Body of pancreas (tissue), 4 donors: ENCODE measurements around the gene CROCC2. TPM values are rescaled to one million over a fixed set of nuclear protein-coding genes. Genes with fewer than 3 reads are reported as not detected.

Experiments used
- ATAC-seq: fragments of 150-250 bp; one replicate; pipeline ENCODE4 v1.9.1; 2016
- DNase-seq, 4 donors: peaks; one replicate each; pipeline ENCODE4 v3.0.0-alpha.2; 2019
- H3K27ac ChIP-seq, 4 donors: fragments of 200-600 bp; sonication (generic); 1 replicate in 3 of 4; 2 replicates in 1 of 4; pipeline versions ENCODE4 v1.5.1 to v1.6.1; 2016 to 2019; ENCODE audit warnings: mild to moderate bottlenecking in 1 of 4, mixed read lengths in 1 of 4, moderate library complexity in 1 of 4
- H3K27me3 ChIP-seq, 2 donors: fragments of 200-600 bp; sonication (generic); one replicate each; pipeline ENCODE4 v1.6.0; 2016; ENCODE audit warnings: mild to moderate bottlenecking in 1 of 2
- H3K36me3 ChIP-seq, 2 donors: fragments of 200-600 bp; sonication (generic); replicated peaks in 1 of 2; 2 replicates each; pipeline ENCODE4 v1.5.1; 2016; ENCODE audit warnings: low read depth in 2 of 2; ENCODE audit not compliant: insufficient read depth in 1 of 2
- H3K4me1 ChIP-seq: fragments of 200-600 bp; sonication (generic); one replicate; pipeline ENCODE4 v1.6.0; 2016
- H3K4me3 ChIP-seq, 2 donors: fragments of 200-600 bp; sonication (generic); 1 replicate in 1 of 2; 2 replicates in 1 of 2; pipeline ENCODE4 v1.5.1; 2016 to 2019
- H3K9me3 ChIP-seq, 3 donors: fragments of 200-600 bp; sonication (generic); 1 replicate in 2 of 3; 2 replicates in 1 of 3; pipeline ENCODE4 v1.5.1; 2016
- CTCF ChIP-seq, 7 experiments: fragments of 450-650 bp in 4 of 7; fragments of 200-600 bp in 3 of 7; sonication (generic) in 3 of 7; IDR thresholded peaks; one replicate each; pipeline ENCODE4 v1.5.1; 2016 to 2019; ENCODE audit warnings: antibody characterized with exemption in 7 of 7
- POLR2A ChIP-seq, 3 donors: fragments of 450-650 bp; IDR thresholded peaks; one replicate each; pipeline ENCODE4 v1.6.1; 2016; ENCODE audit warnings: antibody characterized with exemption in 3 of 3, mild to moderate bottlenecking in 2 of 3
- WGBS, 2 donors: methylation state at CpG; one replicate each; pipeline ENCODE4 v1.1.5; 2017; 5-methylcytosine and 5-hydroxymethylcytosine counted together
- intact Hi-C: fragments of 100-400 bp; cut with DNase I; formaldehyde crosslinking; loops from one replicate; pipeline ENCODE4 v1.15.1; 2023
- total RNA-seq, 2 donors: library from RNA; depleted of rRNA; stranded (reverse); fragments of >200 nt; gene quantifications; one replicate each; pipeline ENCODE4 v1.1.0, GENCODE V29; 2016

The CROCC2 gene
- total RNA-seq, 2 donors from 2014 or later = under 0.01 TPM; not detected in 1

GRCh38 chr2:241002275-241003046 lies 96.3 kb downstream of the CROCC2 start:
- H3K4me1 ChIP-seq = peaks cover 27% of the 10 kb centered on the region
- intact Hi-C loops = loop anchor here (2.0 kb wide), 1 partner anchor 22 kb away; no protein-coding TSS in a partner anchor
- no peak overlapping the region for H3K27ac ChIP-seq
- no peaks in the 10 kb centered on the region for H3K36me3 ChIP-seq
- no peaks in the 10 kb centered on the region for H3K27me3 ChIP-seq
- WGBS, 2 donors = 83 to 88% methylated on average over 8 to 11 of the region's 11 CpGs
- TF ChIP-seq POLR2A (IDR thresholded peaks at IDR 0.05) (no peak), CTCF (IDR thresholded peaks at IDR 0.05) (no peak)
- no peak for ATAC-seq
- peaks cover 0 to 13% (median 0%) of the 10 kb centered on the region in 3 donors for H3K9me3 ChIP-seq
- DNase-seq = no peak
- no peak overlapping the region for H3K4me3 ChIP-seq

- peaks cover 0 to 13% (median 0%) of the 10 kb centered on the region in 3 donors for H3K9me3 ChIP-seq
- 97 to 98% methylated on average over 5 to 6 of the region's 7 CpGs for WGBS, 2 donors
- ATAC-seq (no peak), DNase-seq (no peak)
- no peaks in the 10 kb centered on the region for H3K36me3 ChIP-seq
- TF ChIP-seq POLR2A (IDR thresholded peaks at IDR 0.05) (no peak), CTCF (IDR thresholded peaks at IDR 0.05) (no peak)
- no peak overlapping the region for H3K4me3 ChIP-seq
- H3K4me1 ChIP-seq = peaks cover 22% of the 10 kb centered on the region
- no peak overlapping the region for H3K27ac ChIP-seq
- intact Hi-C loops = loop anchor here (2.0 kb wide), 1 partner anchor 22 kb away; no protein-coding TSS in a partner anchor
- no peaks in the 10 kb centered on the region for H3K27me3 ChIP-seq
Observed at GRCh38 chr2:241003047-241003360, 96.9 kb downstream of the CROCC2 start.

GRCh38 chr2:241003369-241003768 lies 97.2 kb downstream of the CROCC2 start:
- Histone ChIP-seq H3K36me3 (no peaks in the 10 kb centered on the region), H3K9me3 (peaks cover 0 to 13% (median 0%) of the 10 kb centered on the region in 3 donors), H3K4me3 (no peak overlapping the region), H3K27me3 (no peaks in the 10 kb centered on the region), H3K27ac (no peak overlapping the region), H3K4me1 (peaks cover 19% of the 10 kb centered on the region)
- intact Hi-C loops = loop anchor here (2.0 kb wide), 1 partner anchor 23 kb away; no protein-coding TSS in a partner anchor
- WGBS, 2 donors = 100% methylated on average over 2 of the region's 2 CpGs; no CpG with 5 or more reads in 1 of the 2 donors
- DNase-seq = no peak
- no peak for TF ChIP-seq CTCF (IDR thresholded peaks at IDR 0.05)
- TF ChIP-seq POLR2A (IDR thresholded peaks at IDR 0.05) = no peak
- no peak for ATAC-seq

GRCh38 chr2:241003830-241004564 lies 97.9 kb downstream of the CROCC2 start:
- no peak overlapping the region for H3K27ac ChIP-seq
- 36 to 100% methylated on average over 1 of the region's 1 CpG for WGBS, 2 donors
- no peak overlapping the region for H3K4me3 ChIP-seq
- peaks cover 0 to 13% (median 0%) of the 10 kb centered on the region in 3 donors for H3K9me3 ChIP-seq
- DNase-seq (no peak), ATAC-seq (no peak)
- no peaks in the 10 kb centered on the region for H3K27me3 ChIP-seq
- TF ChIP-seq CTCF (IDR thresholded peaks at IDR 0.05) = no peak
- H3K36me3 ChIP-seq = no peaks in the 10 kb centered on the region
- intact Hi-C loops = loop anchor here (2.0 kb wide), 1 partner anchor 23 kb away; no protein-coding TSS in a partner anchor
- peaks cover 22% of the 10 kb centered on the region for H3K4me1 ChIP-seq
